ENCODE results near the gene MND1.

The MND1 gene

GRCh38 chr4:153344131-153345011, at the start of gene MND1:
Gene MND1, plus strand, starts transcription at chr4:153344688. Its CDS starts 50 bp downstream, at chr4:153344738.
- DNase-seq (ENCODE audit: low read depth) = no peak

- no peak for DNase-seq (ENCODE audit: low read depth)
These were observed 49.2 kb upstream of the MND1 start for GRCh38 chr4:153295131-153295755.

GRCh38 chr4:153296040-153296823, 48.3 kb upstream of the MND1 start:
- peak; percentile 59 for DNase-seq (ENCODE audit: low read depth)

- no peak for DNase-seq (ENCODE audit: low read depth)
These were observed 47.4 kb upstream of the MND1 start for GRCh38 chr4:153297116-153297515.

- no peak for DNase-seq (ENCODE audit: low read depth)
These were observed 33.7 kb upstream of the MND1 start for GRCh38 chr4:153310793-153311192.

GRCh38 chr4:153314915-153315314, 29.6 kb upstream of the MND1 start:
- no peak for DNase-seq (ENCODE audit: low read depth)

GRCh38 chr4:153318696-153319320, 25.7 kb upstream of the MND1 start:
- DNase-seq (ENCODE audit: low read depth) = no peak

- DNase-seq (ENCODE audit: low read depth) = no peak
These were observed 21.7 kb upstream of the MND1 start for GRCh38 chr4:153322791-153323190.

GRCh38 chr4:153324046-153324445, 20.4 kb upstream of the MND1 start:
- DNase-seq (ENCODE audit: low read depth) = no peak

- no peak for DNase-seq (ENCODE audit: low read depth)
These were observed 18.9 kb upstream of the MND1 start for GRCh38 chr4:153325558-153325957.

GRCh38 chr4:153326513-153326912, 18.0 kb upstream of the MND1 start:
- DNase-seq (ENCODE audit: low read depth) = no peak

- no peak for DNase-seq (ENCODE audit: low read depth)
These were observed 17.2 kb upstream of the MND1 start for GRCh38 chr4:153327247-153327646.

GRCh38 chr4:153332936-153333335, 11.6 kb upstream of the MND1 start:
- DNase-seq (ENCODE audit: low read depth) = no peak

GRCh38 chr4:153333874-153334273, 10.6 kb upstream of the MND1 start:
- DNase-seq (ENCODE audit: low read depth) = no peak

GRCh38 chr4:153335665-153336064, 8.8 kb upstream of the MND1 start:
- DNase-seq (ENCODE audit: low read depth) = no peak

GRCh38 chr4:153337686-153338085, 6.8 kb upstream of the MND1 start:
- no peak for DNase-seq (ENCODE audit: low read depth)

- DNase-seq (ENCODE audit: low read depth) = no peak
These were observed 2.9 kb upstream of the MND1 start for GRCh38 chr4:153341575-153342090.

- no peak for DNase-seq (ENCODE audit: low read depth)
These were observed 1.5 kb upstream of the MND1 start for GRCh38 chr4:153342751-153343552.

- peak; percentile 29 for DNase-seq (ENCODE audit: low read depth)
These were observed 809 bp downstream of the MND1 start for GRCh38 chr4:153345012-153345981.

GRCh38 chr4:153346031-153346430, 1.5 kb downstream of the MND1 start:
- no peak for DNase-seq (ENCODE audit: low read depth)
